Measurements from ENCODE around the gene SLC2A9.

SLC2A9 gene

GRCh38 chr4:10020871-10021652, at the start of gene SLC2A9:
Gene SLC2A9 (minus strand): TSS chr4:10021497. CDS start chr4:10021429, 68 bp downstream.
- no peak for TF ChIP-seq CTCF (IDR thresholded peaks at IDR 0.05; ENCODE audit: low read depth, low read length, missing control alignments)
- no peak for DNase-seq (ENCODE audit: low read depth)
- no peak within 1 kb of the TSS for H3K4me3 ChIP-seq (ENCODE audit: low read depth, low read length)

GRCh38 chr4:10069075-10069642, 47.9 kb upstream of the SLC2A9 start:
- no peak overlapping the region for H3K4me3 ChIP-seq (ENCODE audit: low read depth, low read length)
- TF ChIP-seq CTCF (IDR thresholded peaks at IDR 0.05; ENCODE audit: low read depth, low read length, missing control alignments), result no peak
- DNase-seq (ENCODE audit: low read depth), result no peak

GRCh38 chr4:10066670-10067651, 45.7 kb upstream of the SLC2A9 start:
- no peak for DNase-seq (ENCODE audit: low read depth)
- no peak for TF ChIP-seq CTCF (IDR thresholded peaks at IDR 0.05; ENCODE audit: low read depth, low read length, missing control alignments)
- H3K4me3 ChIP-seq (ENCODE audit: low read depth, low read length), result no peak overlapping the region

GRCh38 chr4:10066206-10066605, 44.9 kb upstream of the SLC2A9 start:
- H3K4me3 ChIP-seq (ENCODE audit: low read depth, low read length), result no peak overlapping the region
- no peak for TF ChIP-seq CTCF (IDR thresholded peaks at IDR 0.05; ENCODE audit: low read depth, low read length, missing control alignments)
- DNase-seq (ENCODE audit: low read depth), result no peak

- no peak overlapping the region for H3K4me3 ChIP-seq (ENCODE audit: low read depth, low read length)
- peak; percentile 16 for TF ChIP-seq CTCF (IDR thresholded peaks at IDR 0.05; ENCODE audit: low read depth, low read length, missing control alignments)
- DNase-seq (ENCODE audit: low read depth), result no peak
Observed at GRCh38 chr4:10063544-10064300, 42.4 kb upstream of the SLC2A9 start.

Measured in GM12864 (cell line).